ENCODE measurements around the gene FARS2.

GRCh38 chr6:5439749-5440148, 178.4 kb downstream of the FARS2 start:
- TF ChIP-seq CTCF (IDR thresholded peaks at IDR 0.05) (no peak), POLR2AphosphoS5 (IDR thresholded peaks at IDR 0.05; ENCODE audit: insufficient read depth in 1 of 2, low read depth in 1 of 2) (no peak), POLR2A (IDR thresholded peaks at IDR 0.05) (no peak)

Data from vagina (tissue), 2 donors.